Astrocyte (in vitro differentiated cells and primary cell): Measurements from ENCODE around the gene SOWAHB. TPM values are rescaled to one million over a fixed set of nuclear protein-coding genes. Genes with fewer than 3 reads are reported as not detected.
A peak's percentile ranks its signal among the peaks of the same experiment; 100 is the strongest.

Experiments used
- DNase-seq: peaks from one replicate; pipeline ENCODE4 v3.0.0-alpha.2; 2010; ENCODE audit warnings: low read depth
- FAIRE-seq: peaks from 2 replicates; lab custom pipeline; 2011; peaks lifted over from hg19 to GRCh38; lab: Jason Lieb, UNC
- H2AFZ ChIP-seq: 2 replicates; pipeline ENCODE4 v1.6.0; 2012; ENCODE audit warnings: low read depth, low read length, inconsistent platforms
- H3K27ac ChIP-seq: 2 replicates; pipeline ENCODE4 v1.5.1; 2011; ENCODE audit warnings: low read depth, low read length, inconsistent platforms
- H3K27me3 ChIP-seq: 2 replicates; pipeline ENCODE4 v1.6.0; 2011; ENCODE audit warnings: low read length, inconsistent platforms; ENCODE audit not compliant: insufficient read depth
- H3K36me3 ChIP-seq: 2 replicates; pipeline ENCODE4 v1.5.1; 2011; ENCODE audit warnings: low read length, inconsistent platforms; ENCODE audit not compliant: insufficient read depth
- H3K4me1 ChIP-seq: 2 replicates; pipeline ENCODE4 v1.5.1; 2011; ENCODE audit warnings: low read length, inconsistent platforms; ENCODE audit not compliant: insufficient read depth
- H3K4me2 ChIP-seq: 2 replicates; pipeline ENCODE4 v1.6.0; 2012; ENCODE audit warnings: low read length, inconsistent platforms
- H3K4me3 ChIP-seq: 2 replicates; pipeline ENCODE4 v1.5.1; 2011; ENCODE audit warnings: low read depth, mild to moderate bottlenecking, low read length, inconsistent platforms; ENCODE audit not compliant: insufficient read depth
- H3K79me2 ChIP-seq: 2 replicates; pipeline ENCODE4 v1.6.0; 2012; ENCODE audit warnings: mild to moderate bottlenecking, low read length, inconsistent platforms; ENCODE audit not compliant: insufficient read depth
- H3K9ac ChIP-seq: 2 replicates; pipeline ENCODE4 v1.6.0; 2012; ENCODE audit warnings: mild to moderate bottlenecking, low read length, inconsistent platforms
- H3K9me3 ChIP-seq: 2 replicates; pipeline ENCODE4 v1.5.1; 2012; ENCODE audit warnings: low read depth, mild to moderate bottlenecking, low read length, inconsistent platforms; ENCODE audit not compliant: insufficient read depth
- H4K20me1 ChIP-seq: 2 replicates; pipeline ENCODE4 v1.6.0; 2012; ENCODE audit warnings: low read length, inconsistent platforms; ENCODE audit not compliant: insufficient read depth
- H3K27ac Mint-ChIP-seq: one replicate; pipeline ENCODE4 v1.8.0; 2021; ENCODE audit warnings: mild to moderate bottlenecking, mixed read lengths; ENCODE audit not compliant: unreplicated experiment
- H3K27me3 Mint-ChIP-seq: one replicate; pipeline ENCODE4 v1.8.0; 2021; ENCODE audit warnings: low read depth, mixed read lengths; ENCODE audit not compliant: unreplicated experiment
- H3K36me3 Mint-ChIP-seq: one replicate; pipeline ENCODE4 v1.8.0; 2021; ENCODE audit warnings: low read depth, mixed read lengths; ENCODE audit not compliant: unreplicated experiment
- H3K4me1 Mint-ChIP-seq: one replicate; pipeline ENCODE4 v1.8.0; 2021; ENCODE audit warnings: low read depth, mixed read lengths; ENCODE audit not compliant: unreplicated experiment
- H3K4me3 Mint-ChIP-seq: one replicate; pipeline ENCODE4 v1.8.0; 2021; ENCODE audit warnings: mild to moderate bottlenecking, moderate library complexity, mixed read lengths; ENCODE audit not compliant: unreplicated experiment
- H3K9me3 Mint-ChIP-seq: one replicate; pipeline ENCODE4 v1.8.0; 2021; ENCODE audit warnings: mild to moderate bottlenecking, mixed read lengths; ENCODE audit not compliant: unreplicated experiment
- EZH2 ChIP-seq: IDR thresholded peaks from 2 replicates; pipeline ENCODE4 v1.6.1; 2012; ENCODE audit warnings: mild to moderate bottlenecking, low read length, inconsistent platforms; ENCODE audit not compliant: insufficient read depth
- total RNA-seq: library from RNA; stranded (reverse); gene quantifications from 2 replicates; pipeline ENCODE4 v1.2.1, GENCODE V29; 2021
- TF ChIP-seq, protein P1 (sequence below): IDR thresholded peaks from 2 replicates; pipeline ENCODE4 v1.5.1; 2011; ENCODE audit warnings: low read depth, mild to moderate bottlenecking, inconsistent platforms, low read length, moderate library complexity; ENCODE audit not compliant: insufficient read depth

The SOWAHB gene
- total RNA-seq, 1 donor from 2014 or later = 6.8 TPM

DNA sequence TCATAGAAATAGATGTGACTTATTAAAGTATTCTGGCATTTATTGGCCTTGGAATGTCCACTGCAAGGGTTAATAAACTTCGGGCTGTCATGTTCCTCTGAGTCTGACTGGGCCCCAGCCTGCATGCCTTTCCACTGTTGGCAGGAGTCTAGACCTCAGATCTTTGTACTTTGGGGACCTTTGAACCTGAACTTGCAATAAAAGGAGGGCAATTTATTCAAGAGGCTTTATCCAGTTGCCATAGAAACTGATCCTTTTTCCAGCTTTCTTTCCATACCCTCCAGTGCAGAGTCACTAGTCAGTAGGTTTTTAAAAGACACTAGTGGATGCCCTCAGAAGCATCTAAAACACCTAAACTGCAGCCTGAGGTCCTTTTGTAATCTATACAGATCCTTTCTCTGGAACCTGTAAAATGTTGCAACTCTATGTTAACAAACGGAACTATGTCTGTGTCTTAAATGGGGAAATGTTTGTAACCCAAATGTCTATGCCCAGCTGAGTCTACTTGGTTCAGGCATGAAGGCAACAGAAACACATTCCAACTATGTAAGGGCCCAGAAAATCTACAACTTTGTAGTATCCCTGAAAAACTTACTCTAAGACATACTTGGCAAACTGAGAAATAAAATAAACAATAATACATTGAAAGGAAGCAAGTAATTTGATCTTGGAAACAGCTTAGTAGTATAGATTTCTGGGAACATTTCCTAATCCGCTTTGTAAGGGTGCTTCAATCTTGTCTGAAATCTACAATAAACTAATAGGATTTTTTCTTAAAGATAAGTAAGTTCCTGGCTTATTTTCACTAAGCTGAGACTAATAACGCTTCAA, 41.5 kb downstream of the SOWAHB start:
- TF ChIP-seq EZH2 = no peak
- TF ChIP-seq, protein P1, sequence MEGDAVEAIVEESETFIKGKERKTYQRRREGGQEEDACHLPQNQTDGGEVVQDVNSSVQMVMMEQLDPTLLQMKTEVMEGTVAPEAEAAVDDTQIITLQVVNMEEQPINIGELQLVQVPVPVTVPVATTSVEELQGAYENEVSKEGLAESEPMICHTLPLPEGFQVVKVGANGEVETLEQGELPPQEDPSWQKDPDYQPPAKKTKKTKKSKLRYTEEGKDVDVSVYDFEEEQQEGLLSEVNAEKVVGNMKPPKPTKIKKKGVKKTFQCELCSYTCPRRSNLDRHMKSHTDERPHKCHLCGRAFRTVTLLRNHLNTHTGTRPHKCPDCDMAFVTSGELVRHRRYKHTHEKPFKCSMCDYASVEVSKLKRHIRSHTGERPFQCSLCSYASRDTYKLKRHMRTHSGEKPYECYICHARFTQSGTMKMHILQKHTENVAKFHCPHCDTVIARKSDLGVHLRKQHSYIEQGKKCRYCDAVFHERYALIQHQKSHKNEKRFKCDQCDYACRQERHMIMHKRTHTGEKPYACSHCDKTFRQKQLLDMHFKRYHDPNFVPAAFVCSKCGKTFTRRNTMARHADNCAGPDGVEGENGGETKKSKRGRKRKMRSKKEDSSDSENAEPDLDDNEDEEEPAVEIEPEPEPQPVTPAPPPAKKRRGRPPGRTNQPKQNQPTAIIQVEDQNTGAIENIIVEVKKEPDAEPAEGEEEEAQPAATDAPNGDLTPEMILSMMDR = no peak
- FAIRE-seq = no peak
- H3K27ac ChIP-seq = no peak overlapping the region
- Mint-ChIP-seq H3K9me3 (peaks cover 2% of the 10 kb centered on the region), H3K4me3 (peak overlapping the region; percentile 28), H3K27me3 (no peaks in the 10 kb centered on the region), H3K4me1 (peaks cover 28% of the 10 kb centered on the region), H3K36me3 (no peaks in the 10 kb centered on the region), H3K27ac (no peak overlapping the region)
- peaks cover 8% of the 10 kb centered on the region for H3K4me1 ChIP-seq
- peak; percentile 62 for DNase-seq
- peak overlapping the region; percentile 21 for H3K4me2 ChIP-seq
- H3K36me3 ChIP-seq = no peaks in the 10 kb centered on the region
- H4K20me1 ChIP-seq = no peaks in the 10 kb centered on the region
- H2AFZ ChIP-seq = no peak overlapping the region
- H3K9ac ChIP-seq = no peak overlapping the region
- no peaks in the 10 kb centered on the region for H3K9me3 ChIP-seq
- H3K4me3 ChIP-seq = no peak overlapping the region
- H3K79me2 ChIP-seq = no peaks in the 10 kb centered on the region
- no peaks in the 10 kb centered on the region for H3K27me3 ChIP-seq

DNA sequence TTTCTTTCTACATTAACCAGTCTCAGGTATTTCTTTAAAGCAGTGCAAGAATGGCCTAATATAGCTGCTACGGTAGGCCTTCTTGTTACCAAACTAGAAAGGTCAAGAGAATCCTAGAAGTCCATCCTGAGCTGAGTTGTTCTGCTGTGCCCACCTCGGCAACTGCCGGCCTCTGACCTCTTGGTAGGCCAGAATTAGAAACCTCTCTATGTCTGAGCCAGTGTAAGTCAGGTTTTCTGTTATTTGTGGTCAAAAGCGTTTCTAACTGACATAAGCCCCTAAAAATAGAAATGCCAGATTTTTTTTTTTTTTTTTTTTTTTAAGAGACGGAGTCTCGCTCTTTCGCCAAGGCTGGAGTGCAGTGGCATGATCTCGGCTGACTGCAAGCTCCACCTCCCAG, 43.1 kb downstream of the SOWAHB start:
- peaks cover 8% of the 10 kb centered on the region for H3K4me1 ChIP-seq
- H3K9me3 ChIP-seq = no peaks in the 10 kb centered on the region
- no peak overlapping the region for H3K4me2 ChIP-seq
- no peak overlapping the region for H3K27ac ChIP-seq
- Mint-ChIP-seq H3K27me3 (no peaks in the 10 kb centered on the region), H3K4me3 (no peak overlapping the region), H3K9me3 (peaks cover 2% of the 10 kb centered on the region), H3K4me1 (peaks cover 28% of the 10 kb centered on the region), H3K36me3 (no peaks in the 10 kb centered on the region), H3K27ac (peak overlapping the region; percentile 54)
- H4K20me1 ChIP-seq = no peaks in the 10 kb centered on the region
- H3K9ac ChIP-seq = no peak overlapping the region
- H3K79me2 ChIP-seq = no peaks in the 10 kb centered on the region
- DNase-seq (no peak), FAIRE-seq (no peak)
- H2AFZ ChIP-seq = no peak overlapping the region
- no peaks in the 10 kb centered on the region for H3K36me3 ChIP-seq
- H3K27me3 ChIP-seq = no peaks in the 10 kb centered on the region
- no peak for TF ChIP-seq EZH2
- TF ChIP-seq, protein P1 = no peak
- no peak overlapping the region for H3K4me3 ChIP-seq

DNA sequence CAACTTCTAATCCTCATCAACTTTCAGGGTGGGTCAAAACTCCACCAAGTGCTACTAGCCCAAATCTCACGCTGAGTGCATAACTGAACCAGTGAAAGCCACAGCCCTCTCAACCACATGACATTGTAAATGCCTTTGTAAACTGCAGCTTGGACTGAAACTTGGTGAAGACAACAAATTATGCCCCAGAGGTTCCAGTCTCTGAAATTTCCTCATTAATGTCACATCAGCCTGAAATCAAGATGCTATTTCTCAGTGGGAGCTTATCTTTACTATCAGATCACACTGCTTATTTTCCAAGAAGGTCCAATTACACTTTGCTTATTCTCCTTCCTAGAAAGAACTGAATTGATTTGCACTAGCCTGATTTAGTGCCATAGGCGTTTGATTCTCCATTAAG, 46.6 kb downstream of the SOWAHB start:
- Histone ChIP-seq H3K9me3 (no peaks in the 10 kb centered on the region), H3K4me2 (no peak overlapping the region), H3K36me3 (no peaks in the 10 kb centered on the region), H3K9ac (no peak overlapping the region), H2AFZ (no peak overlapping the region), H3K27me3 (no peaks in the 10 kb centered on the region), H3K4me3 (no peak overlapping the region), H3K79me2 (no peaks in the 10 kb centered on the region), H4K20me1 (no peaks in the 10 kb centered on the region), H3K27ac (no peak overlapping the region), H3K4me1 (peaks cover 5% of the 10 kb centered on the region)
- Mint-ChIP-seq H3K9me3 (peaks cover 11% of the 10 kb centered on the region), H3K4me3 (no peak overlapping the region), H3K27me3 (no peaks in the 10 kb centered on the region), H3K36me3 (no peaks in the 10 kb centered on the region), H3K4me1 (peaks cover 18% of the 10 kb centered on the region), H3K27ac (no peak overlapping the region)
- no peak for TF ChIP-seq EZH2
- TF ChIP-seq, protein P1 = no peak
- DNase-seq (no peak), FAIRE-seq (no peak)
